ENCODE data around the gene ERMAP.

The ERMAP gene

GRCh38 chr1:42830631-42831030, 13.7 kb downstream of the ERMAP start:
- in situ Hi-C loops (cut with HindIII; ENCODE audit: low sequenced_read_pairs), result loop anchor here (5.0 kb wide), 1 partner anchor 92 kb away; no protein-coding TSS in a partner anchor
- no peak for TF ChIP-seq CTCF (IDR thresholded peaks at IDR 0.05; ENCODE audit: low read depth, low read length, missing control alignments)
- no peak for DNase-seq (ENCODE audit: low read depth)
- no peak overlapping the region for H3K4me3 ChIP-seq (ENCODE audit: low read depth, low read length)

GRCh38 chr1:42831273-42831672, 14.4 kb downstream of the ERMAP start:
- no peak overlapping the region for H3K4me3 ChIP-seq (ENCODE audit: low read depth, low read length)
- in situ Hi-C loops (cut with HindIII; ENCODE audit: low sequenced_read_pairs), result loop anchor here (5.0 kb wide), 1 partner anchor 91 kb away; no protein-coding TSS in a partner anchor
- no peak for DNase-seq (ENCODE audit: low read depth)
- TF ChIP-seq CTCF (IDR thresholded peaks at IDR 0.05; ENCODE audit: low read depth, low read length, missing control alignments), result no peak

GRCh38 chr1:42832641-42833240, 15.8 kb downstream of the ERMAP start:
- TF ChIP-seq CTCF (IDR thresholded peaks at IDR 0.05; ENCODE audit: low read depth, low read length, missing control alignments), result no peak
- no peak overlapping the region for H3K4me3 ChIP-seq (ENCODE audit: low read depth, low read length)
- no peak for DNase-seq (ENCODE audit: low read depth)
- in situ Hi-C loops (cut with HindIII; ENCODE audit: low sequenced_read_pairs), result loop anchor here (5.0 kb wide), 1 partner anchor 90 kb away; no protein-coding TSS in a partner anchor

- no peak overlapping the region for H3K4me3 ChIP-seq (ENCODE audit: low read depth, low read length)
- in situ Hi-C loops (cut with HindIII; ENCODE audit: low sequenced_read_pairs), result loop anchor here (5.0 kb wide), 1 partner anchor 88 kb away; no protein-coding TSS in a partner anchor
- DNase-seq (ENCODE audit: low read depth), result no peak
- no peak for TF ChIP-seq CTCF (IDR thresholded peaks at IDR 0.05; ENCODE audit: low read depth, low read length, missing control alignments)
These were observed 17.1 kb downstream of the ERMAP start for GRCh38 chr1:42833981-42834380.

- no peak overlapping the region for H3K4me3 ChIP-seq (ENCODE audit: low read depth, low read length)
- in situ Hi-C loops (cut with HindIII; ENCODE audit: low sequenced_read_pairs), result loop anchor here (5.0 kb wide), 1 partner anchor 87 kb away; no protein-coding TSS in a partner anchor
- DNase-seq (ENCODE audit: low read depth), result no peak
- no peak for TF ChIP-seq CTCF (IDR thresholded peaks at IDR 0.05; ENCODE audit: low read depth, low read length, missing control alignments)
These were observed 17.9 kb downstream of the ERMAP start for GRCh38 chr1:42834803-42835202.

GRCh38 chr1:42835422-42835821, 18.5 kb downstream of the ERMAP start:
- in situ Hi-C loops (cut with HindIII; ENCODE audit: low sequenced_read_pairs), result no loop called here
- DNase-seq (ENCODE audit: low read depth), result no peak
- H3K4me3 ChIP-seq (ENCODE audit: low read depth, low read length), result no peak overlapping the region
- TF ChIP-seq CTCF (IDR thresholded peaks at IDR 0.05; ENCODE audit: low read depth, low read length, missing control alignments), result no peak

All from astrocyte of the cerebellum (primary cell).